IPS-18a (cell line): Measurements from ENCODE around the gene ZNF814.
A peak's percentile ranks its signal among the peaks of the same experiment; 100 is the strongest.
"Not testable (repeated sequence)": the region's sequence is repeated elsewhere in the genome, so short reads cannot be mapped to it uniquely, and the experiment has no call there.

Source experiments
- H3K27ac ChIP-seq: one replicate; pipeline ENCODE4 v1.5.1; 2013; ENCODE audit warnings: low read length
- H3K27me3 ChIP-seq: one replicate; pipeline ENCODE4 v1.6.1; 2013; ENCODE audit warnings: mild to moderate bottlenecking, low read length; ENCODE audit not compliant: control insufficient read depth, insufficient read depth
- H3K36me3 ChIP-seq: one replicate; pipeline ENCODE4 v1.6.1; 2013; ENCODE audit warnings: low read depth, low read length; ENCODE audit not compliant: control insufficient read depth
- H3K4me1 ChIP-seq: one replicate; pipeline ENCODE4 v1.6.1; 2013; ENCODE audit warnings: low read depth, low read length; ENCODE audit not compliant: control insufficient read depth
- H3K4me3 ChIP-seq: one replicate; pipeline ENCODE4 v1.5.1; 2013; ENCODE audit warnings: low read length
- H3K9ac ChIP-seq: one replicate; pipeline ENCODE4 v1.6.1; 2013; ENCODE audit warnings: mild to moderate bottlenecking, low read length, moderate library complexity
- H3K9me3 ChIP-seq: one replicate; pipeline ENCODE4 v1.6.1; 2013; ENCODE audit warnings: low read depth, low read length; ENCODE audit not compliant: control insufficient read depth

ZNF814 gene

GRCh38 chr19:57823155-57823554 lies 65.7 kb downstream of the ZNF814 start:
- H3K27me3 ChIP-seq, H3K4me1 ChIP-seq, H3K9me3 ChIP-seq, H3K4me3 ChIP-seq, H3K27ac ChIP-seq, H3K9ac ChIP-seq: not testable (repeated sequence)
- H3K36me3 ChIP-seq, result peaks cover 11% of the 10 kb centered on the region

- not testable (repeated sequence) for H3K4me3 ChIP-seq, H3K4me1 ChIP-seq, H3K9me3 ChIP-seq, H3K9ac ChIP-seq, H3K27ac ChIP-seq, H3K27me3 ChIP-seq
- H3K36me3 ChIP-seq, result peaks cover 11% of the 10 kb centered on the region
Measured at GRCh38 chr19:57821501-57821900, 67.3 kb downstream of the ZNF814 start.

GRCh38 chr19:57821095-57821494 lies 67.7 kb downstream of the ZNF814 start:
- H3K4me3 ChIP-seq, result peak overlapping the region; percentile 91
- not testable (repeated sequence) for H3K27me3 ChIP-seq, H3K27ac ChIP-seq, H3K9me3 ChIP-seq, H3K36me3 ChIP-seq, H3K4me1 ChIP-seq, H3K9ac ChIP-seq

GRCh38 chr19:57820599-57820998 lies 68.2 kb downstream of the ZNF814 start:
- no peak overlapping the region for H3K27ac ChIP-seq
- peak overlapping the region; percentile 90 for H3K9ac ChIP-seq
- H3K9me3 ChIP-seq, result no peaks in the 10 kb centered on the region
- H3K4me1 ChIP-seq, result peaks cover 3% of the 10 kb centered on the region
- peak overlapping the region; percentile 91 for H3K4me3 ChIP-seq
- peaks cover 6% of the 10 kb centered on the region for H3K36me3 ChIP-seq
- H3K27me3 ChIP-seq, result no peaks in the 10 kb centered on the region

- peaks cover 3% of the 10 kb centered on the region for H3K4me1 ChIP-seq
- peak overlapping the region; percentile 91 for H3K4me3 ChIP-seq
- peak overlapping the region; percentile 90 for H3K9ac ChIP-seq
- no peaks in the 10 kb centered on the region for H3K9me3 ChIP-seq
- H3K27ac ChIP-seq, result peak overlapping the region; percentile 68
- H3K27me3 ChIP-seq, result no peaks in the 10 kb centered on the region
- H3K36me3 ChIP-seq, result peaks cover 3% of the 10 kb centered on the region
Measured at GRCh38 chr19:57819475-57820148, 69.2 kb downstream of the ZNF814 start.

- H3K4me3 ChIP-seq, result peak overlapping the region; percentile 91
- no peaks in the 10 kb centered on the region for H3K27me3 ChIP-seq
- no peaks in the 10 kb centered on the region for H3K9me3 ChIP-seq
- no peak overlapping the region for H3K27ac ChIP-seq
- peaks cover 3% of the 10 kb centered on the region for H3K4me1 ChIP-seq
- H3K9ac ChIP-seq, result no peak overlapping the region
- H3K36me3 ChIP-seq, result no peaks in the 10 kb centered on the region
Measured at GRCh38 chr19:57818378-57818777, 70.5 kb downstream of the ZNF814 start.

GRCh38 chr19:57817976-57818375 lies 70.9 kb downstream of the ZNF814 start:
- Histone ChIP-seq H3K9ac (no peak overlapping the region), H3K4me1 (peaks cover 3% of the 10 kb centered on the region), H3K4me3 (no peak overlapping the region), H3K36me3 (no peaks in the 10 kb centered on the region), H3K27me3 (no peaks in the 10 kb centered on the region), H3K27ac (no peak overlapping the region), H3K9me3 (no peaks in the 10 kb centered on the region)

GRCh38 chr19:57816652-57817051 lies 72.2 kb downstream of the ZNF814 start:
- H3K9ac ChIP-seq, result no peak overlapping the region
- H3K36me3 ChIP-seq, result peaks cover 9% of the 10 kb centered on the region
- no peak overlapping the region for H3K4me3 ChIP-seq
- no peak overlapping the region for H3K27ac ChIP-seq
- peaks cover 3% of the 10 kb centered on the region for H3K4me1 ChIP-seq
- no peaks in the 10 kb centered on the region for H3K9me3 ChIP-seq
- no peaks in the 10 kb centered on the region for H3K27me3 ChIP-seq

- H3K27me3 ChIP-seq, result no peaks in the 10 kb centered on the region
- H3K4me3 ChIP-seq, result peak overlapping the region; percentile 99
- H3K9ac ChIP-seq, result no peak overlapping the region
- no peaks in the 10 kb centered on the region for H3K9me3 ChIP-seq
- H3K27ac ChIP-seq, result no peak overlapping the region
- H3K36me3 ChIP-seq, result peaks cover 10% of the 10 kb centered on the region
- peaks cover 3% of the 10 kb centered on the region for H3K4me1 ChIP-seq
Measured at GRCh38 chr19:57815247-57816075, 73.4 kb downstream of the ZNF814 start.

GRCh38 chr19:57814505-57815246 lies 74.2 kb downstream of the ZNF814 start, which contains the start of gene ZNF552:
ZNF552 (minus strand) TSS chr19:57814913; CDS start chr19:57814743, 170 bp downstream.
- Histone ChIP-seq H3K4me3 (peak within 1 kb of the TSS; percentile 99), H3K27me3 (no peaks in the 10 kb centered on the region), H3K27ac (no peak within 1 kb of the TSS), H3K36me3 (peaks cover 18% of the 10 kb centered on the region), H3K9me3 (no peaks in the 10 kb centered on the region), H3K4me1 (peaks cover 3% of the 10 kb centered on the region), H3K9ac (peak within 1 kb of the TSS; percentile 84)

GRCh38 chr19:57813919-57814504 lies 74.8 kb downstream of the ZNF814 start:
- H3K4me1 ChIP-seq, result peaks cover 3% of the 10 kb centered on the region
- no peaks in the 10 kb centered on the region for H3K27me3 ChIP-seq
- H3K36me3 ChIP-seq, result peaks cover 25% of the 10 kb centered on the region
- no peak overlapping the region for H3K27ac ChIP-seq
- H3K9ac ChIP-seq, result peak overlapping the region; percentile 84
- no peaks in the 10 kb centered on the region for H3K9me3 ChIP-seq
- H3K4me3 ChIP-seq, result peak overlapping the region; percentile 99
